Measurements from ENCODE around the gene NPAS2. TPM values are rescaled to one million over a fixed set of nuclear protein-coding genes. Genes with fewer than 3 reads are reported as not detected.

The NPAS2 gene
- total RNA-seq, 1 donor from 2014 or later, result 11.0 TPM

- no peak for DNase-seq (ENCODE audit: low read depth)
- TF ChIP-seq, protein P1, sequence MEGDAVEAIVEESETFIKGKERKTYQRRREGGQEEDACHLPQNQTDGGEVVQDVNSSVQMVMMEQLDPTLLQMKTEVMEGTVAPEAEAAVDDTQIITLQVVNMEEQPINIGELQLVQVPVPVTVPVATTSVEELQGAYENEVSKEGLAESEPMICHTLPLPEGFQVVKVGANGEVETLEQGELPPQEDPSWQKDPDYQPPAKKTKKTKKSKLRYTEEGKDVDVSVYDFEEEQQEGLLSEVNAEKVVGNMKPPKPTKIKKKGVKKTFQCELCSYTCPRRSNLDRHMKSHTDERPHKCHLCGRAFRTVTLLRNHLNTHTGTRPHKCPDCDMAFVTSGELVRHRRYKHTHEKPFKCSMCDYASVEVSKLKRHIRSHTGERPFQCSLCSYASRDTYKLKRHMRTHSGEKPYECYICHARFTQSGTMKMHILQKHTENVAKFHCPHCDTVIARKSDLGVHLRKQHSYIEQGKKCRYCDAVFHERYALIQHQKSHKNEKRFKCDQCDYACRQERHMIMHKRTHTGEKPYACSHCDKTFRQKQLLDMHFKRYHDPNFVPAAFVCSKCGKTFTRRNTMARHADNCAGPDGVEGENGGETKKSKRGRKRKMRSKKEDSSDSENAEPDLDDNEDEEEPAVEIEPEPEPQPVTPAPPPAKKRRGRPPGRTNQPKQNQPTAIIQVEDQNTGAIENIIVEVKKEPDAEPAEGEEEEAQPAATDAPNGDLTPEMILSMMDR (conservative IDR thresholded peaks at IDR 0.05; ENCODE audit: low read depth, low read length), result no peak
- no peak overlapping the region for H3K4me3 ChIP-seq (ENCODE audit: low read depth, low read length)
Measured at GRCh38 chr2:100954044-100954420, 134.1 kb downstream of the NPAS2 start.

GRCh38 chr2:100955226-100955625 lies 135.3 kb downstream of the NPAS2 start:
- TF ChIP-seq, protein P1 (conservative IDR thresholded peaks at IDR 0.05; ENCODE audit: low read depth, low read length), result no peak
- DNase-seq (ENCODE audit: low read depth), result no peak
- H3K4me3 ChIP-seq (ENCODE audit: low read depth, low read length), result no peak overlapping the region

GRCh38 chr2:100956081-100956480 lies 136.1 kb downstream of the NPAS2 start:
- no peak overlapping the region for H3K4me3 ChIP-seq (ENCODE audit: low read depth, low read length)
- TF ChIP-seq, protein P1 (conservative IDR thresholded peaks at IDR 0.05; ENCODE audit: low read depth, low read length), result no peak
- DNase-seq (ENCODE audit: low read depth), result no peak

- TF ChIP-seq, protein P1 (conservative IDR thresholded peaks at IDR 0.05; ENCODE audit: low read depth, low read length), result no peak
- no peak for DNase-seq (ENCODE audit: low read depth)
- no peak overlapping the region for H3K4me3 ChIP-seq (ENCODE audit: low read depth, low read length)
Measured at GRCh38 chr2:100957996-100958653, 138.2 kb downstream of the NPAS2 start.

DNA sequence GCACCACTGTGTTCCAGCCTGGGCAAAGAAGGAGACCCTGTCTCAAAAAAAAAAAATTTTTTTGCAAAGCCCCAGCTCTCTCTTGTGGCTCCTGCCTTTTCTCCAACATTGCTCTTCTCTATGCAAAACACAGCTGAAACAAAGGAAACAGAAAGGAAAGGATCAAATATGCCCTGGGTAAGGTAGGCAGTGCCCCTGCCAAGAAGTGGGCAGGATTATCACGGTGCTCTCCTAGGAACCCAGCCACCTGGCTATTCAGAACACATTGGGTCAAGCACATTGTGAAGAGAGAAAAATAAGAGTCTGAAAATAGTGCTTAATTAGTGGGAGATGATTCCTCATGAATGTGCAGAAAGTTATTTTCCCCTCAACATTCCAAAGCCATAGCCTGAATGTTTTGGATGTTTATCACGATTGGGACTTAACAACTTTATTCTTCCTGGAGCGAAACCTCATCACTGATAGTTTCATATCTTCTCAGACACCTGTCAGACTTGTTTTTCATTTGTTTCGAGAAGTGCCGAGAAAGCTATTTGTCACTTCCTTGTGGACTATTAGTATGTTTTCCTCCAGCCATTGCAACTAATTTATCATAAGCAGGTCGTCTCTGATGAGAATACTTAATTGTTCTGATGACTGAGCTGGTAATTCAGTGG lies 139.4 kb downstream of the NPAS2 start:
- no peak for DNase-seq (ENCODE audit: low read depth)
- H3K4me3 ChIP-seq (ENCODE audit: low read depth, low read length), result no peak overlapping the region
- TF ChIP-seq, protein P1 (conservative IDR thresholded peaks at IDR 0.05; ENCODE audit: low read depth, low read length), result no peak

- DNase-seq (ENCODE audit: low read depth), result no peak
- TF ChIP-seq, protein P1 (conservative IDR thresholded peaks at IDR 0.05; ENCODE audit: low read depth, low read length), result no peak
- no peak overlapping the region for H3K4me3 ChIP-seq (ENCODE audit: low read depth, low read length)
Measured at GRCh38 chr2:100960688-100961087, 140.7 kb downstream of the NPAS2 start.
